HG03066 (cell line): ENCODE results near the gene YLPM1.

Source experiments
- ATAC-seq: cut with Tn5 transposase; IDR thresholded peaks from one replicate; pipeline ENCODE4 v1.9.1; 2021; ENCODE audit warnings: low read depth; ENCODE audit not compliant: unreplicated experiment

YLPM1 gene

GRCh38 chr14:74867673-74868072 lies 104.6 kb downstream of the YLPM1 start:
- no peak for ATAC-seq

GRCh38 chr14:74868739-74869138 lies 105.6 kb downstream of the YLPM1 start:
- ATAC-seq, result no peak

- ATAC-seq, result no peak
These were observed 108.7 kb downstream of the YLPM1 start for GRCh38 chr14:74871819-74872218.

- ATAC-seq, result no peak
These were observed 112.1 kb downstream of the YLPM1 start for GRCh38 chr14:74875204-74875603.

- no peak for ATAC-seq
These were observed 113.1 kb downstream of the YLPM1 start, which contains the start of gene PROX2 for GRCh38 chr14:74875941-74876913. Gene PROX2, minus strand, starts transcription at chr14:74876145. Its CDS starts 12,311 bp downstream, at chr14:74863834.

GRCh38 chr14:74879427-74880182 lies 116.5 kb downstream of the YLPM1 start:
- ATAC-seq, result no peak

- ATAC-seq, result peak; percentile 94
These were observed 118.5 kb downstream of the YLPM1 start, which contains the start of gene DLST for GRCh38 chr14:74881431-74882102. Gene DLST, plus strand, starts transcription at chr14:74881916. Its CDS starts 38 bp downstream, at chr14:74881954.

GRCh38 chr14:74882103-74882920 lies 119.2 kb downstream of the YLPM1 start:
- peak; percentile 26 for ATAC-seq
